Islet precursor cell (in vitro differentiated cells): ENCODE data around the gene CAPN1.

Experiments
- DNase-seq: peaks from one replicate; pipeline ENCODE4 v3.0.0-alpha.2; 2018

The CAPN1 gene

DNA sequence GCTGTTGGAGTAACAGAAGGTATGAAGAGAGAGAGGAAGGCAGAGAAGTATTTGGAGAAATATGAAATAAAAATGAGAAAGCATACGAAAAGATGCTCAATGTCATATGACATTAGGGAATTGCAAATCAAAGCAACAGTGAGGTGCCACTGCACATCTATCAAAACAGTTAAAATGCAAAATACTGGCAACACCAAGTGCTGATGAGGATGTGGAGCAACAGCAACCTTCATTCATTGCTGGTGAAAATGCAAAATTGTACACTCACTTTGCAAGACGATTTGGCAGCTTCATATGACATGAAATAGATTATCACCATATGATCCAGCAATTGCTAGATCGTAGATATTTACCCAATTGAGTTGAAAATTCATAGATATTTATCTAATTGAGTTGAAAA lies 21.1 kb upstream of the CAPN1 start:
- DNase-seq, result no peak

DNA sequence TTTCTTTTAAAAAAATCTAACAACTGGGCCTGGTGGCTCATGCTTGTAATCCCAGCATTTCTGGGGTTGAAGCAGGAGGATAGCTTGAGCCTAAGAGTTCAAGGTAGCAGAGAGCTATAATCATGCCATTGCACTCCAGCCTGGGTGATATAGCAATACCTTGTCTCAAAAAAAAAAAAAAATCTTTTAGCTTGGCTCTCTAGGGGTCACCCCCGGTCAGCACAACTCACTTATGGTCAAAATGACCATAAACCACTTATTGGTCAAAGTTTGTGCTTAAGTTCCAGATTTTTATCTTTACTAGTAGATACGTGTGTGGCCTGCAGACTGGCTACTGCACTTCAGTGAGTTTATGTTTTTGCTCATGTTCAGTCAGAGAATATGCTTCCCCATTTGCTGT lies 18.0 kb upstream of the CAPN1 start:
- DNase-seq, result no peak

DNA sequence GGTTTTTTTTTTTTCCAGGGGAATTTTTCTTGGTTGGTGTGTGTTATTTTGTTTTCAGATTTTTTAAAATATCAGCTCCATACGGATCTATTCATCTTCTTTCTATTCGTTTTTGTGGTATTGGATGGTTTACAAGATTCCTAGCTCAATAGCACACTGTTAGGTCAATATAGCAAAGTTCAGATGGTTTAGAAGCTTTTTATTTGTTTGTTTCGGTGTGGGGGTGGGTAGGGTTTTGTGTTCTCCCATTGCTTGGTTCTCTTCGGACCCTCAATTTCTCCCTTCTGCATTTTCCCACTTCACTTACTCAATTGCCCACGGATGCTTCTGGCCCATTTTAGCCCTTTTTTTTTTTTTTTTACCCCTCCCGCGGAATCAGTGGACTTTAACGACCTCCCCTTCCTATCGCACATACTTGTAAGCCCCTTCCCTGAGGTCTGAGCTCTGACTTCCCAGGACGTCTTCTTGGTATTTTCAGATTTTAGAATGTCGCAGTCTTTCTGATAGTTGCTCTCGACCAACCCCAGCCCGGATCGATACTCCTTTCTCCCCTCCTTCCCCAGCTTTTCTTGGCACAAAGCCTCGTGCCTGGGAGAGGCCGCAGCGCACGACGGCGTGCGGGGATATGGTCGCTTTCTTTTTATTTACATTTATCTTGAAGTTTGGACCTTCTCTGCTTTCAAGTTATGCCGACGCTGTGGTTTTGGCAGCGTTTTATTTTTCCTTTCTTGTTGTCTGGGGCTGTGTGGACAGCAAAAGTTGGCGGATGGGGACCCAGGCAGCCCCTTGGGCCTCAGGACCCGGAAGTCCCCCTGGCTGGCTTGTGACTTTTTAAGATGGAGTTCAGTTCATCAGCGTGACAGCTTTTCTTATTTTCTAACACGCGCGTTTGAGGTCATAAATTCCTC lies 16.1 kb upstream of the CAPN1 start:
- DNase-seq, result no peak

DNA sequence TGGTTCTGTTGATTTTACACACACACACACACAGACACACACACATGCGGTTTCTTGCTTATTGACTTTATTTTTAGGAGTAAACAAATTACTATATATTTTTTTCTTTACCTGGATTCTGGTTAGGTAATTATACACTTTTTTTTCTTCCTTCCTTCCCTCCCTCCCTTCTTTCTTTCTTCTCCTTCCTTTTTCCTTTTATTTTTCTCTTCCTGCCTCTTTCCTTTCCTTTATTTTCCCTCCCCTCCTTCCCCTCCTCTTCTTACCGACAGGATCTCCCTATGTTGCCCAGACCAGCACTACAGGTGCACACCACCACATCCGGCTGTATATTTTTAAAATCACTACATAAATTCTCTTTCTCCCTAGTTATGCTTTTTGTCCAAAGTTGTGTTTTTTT lies 14.8 kb upstream of the CAPN1 start:
- no peak for DNase-seq

DNA sequence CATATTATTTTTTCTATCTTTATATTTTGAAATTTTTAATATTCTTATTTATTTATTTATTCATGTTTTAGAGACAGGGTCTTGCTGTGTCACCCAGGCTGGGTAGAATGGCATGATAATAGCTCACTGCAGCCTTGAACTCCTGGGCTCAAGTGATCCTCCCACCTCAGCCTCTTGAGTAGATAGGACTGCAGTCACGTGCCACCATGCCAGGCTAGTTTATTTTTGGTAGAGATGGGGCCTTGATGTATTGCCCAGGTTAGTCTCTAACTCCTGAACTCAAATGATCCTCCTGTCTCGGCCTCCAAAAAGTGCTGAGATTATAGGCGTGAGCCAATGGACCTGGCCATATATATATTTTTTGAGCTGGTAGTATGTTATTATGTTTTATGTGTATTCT lies 14.1 kb upstream of the CAPN1 start:
- DNase-seq, result no peak

DNA sequence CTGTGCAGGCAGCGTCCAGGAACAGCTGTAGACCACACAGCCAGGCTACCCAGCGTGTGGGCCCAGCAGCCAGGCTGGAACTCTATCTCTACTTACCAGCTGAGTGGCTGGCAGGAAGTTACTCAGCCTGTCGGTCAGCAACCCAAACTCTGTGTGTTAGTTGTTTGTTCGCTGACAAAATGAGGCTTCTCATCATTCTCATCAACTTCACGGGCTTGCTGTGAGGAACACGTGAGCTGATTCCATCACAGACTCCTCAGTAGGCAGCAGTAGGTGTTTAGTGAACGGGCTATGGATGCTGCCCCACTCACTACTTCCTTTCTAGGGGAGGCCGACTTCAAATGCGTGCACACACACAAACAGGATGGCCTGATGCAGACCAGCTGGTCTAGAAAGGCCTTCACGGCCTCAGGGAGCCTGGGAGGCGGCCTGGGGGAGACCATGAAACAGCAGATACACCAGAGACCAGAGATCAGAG lies 12.5 kb upstream of the CAPN1 start:
- peak; percentile 61 for DNase-seq

DNA sequence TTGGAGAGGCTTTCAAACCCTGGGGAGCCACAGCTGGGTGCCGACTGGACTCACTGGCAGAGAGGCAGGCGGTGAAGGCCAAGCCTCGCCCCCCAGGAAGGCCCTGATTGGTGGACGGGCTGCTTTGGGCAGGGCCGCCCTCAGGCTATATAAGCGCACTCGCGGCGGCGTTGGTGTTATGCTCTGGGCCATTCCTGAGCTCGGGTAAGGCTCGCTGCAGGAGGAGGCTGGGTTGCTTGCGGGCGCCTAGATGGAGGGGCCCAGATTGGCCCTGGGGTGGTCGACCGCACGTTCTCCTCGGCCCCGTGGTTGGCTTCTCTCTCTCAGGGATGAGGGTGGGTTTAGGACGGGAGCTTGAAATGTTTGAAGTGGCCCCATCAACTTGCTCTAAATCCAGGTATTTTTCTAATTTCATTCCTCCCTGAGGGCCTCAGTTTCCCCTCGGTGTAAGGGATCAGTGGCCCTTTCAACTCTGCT lies 11.6 kb upstream of the CAPN1 start, which contains the start of gene SPDYC:
SPDYC (plus strand) TSS at position 176 of the 477 bp plus-strand sequence. CDS start 1,125 bp downstream, outside the sequence.
- DNase-seq, result peak; percentile 76

DNA sequence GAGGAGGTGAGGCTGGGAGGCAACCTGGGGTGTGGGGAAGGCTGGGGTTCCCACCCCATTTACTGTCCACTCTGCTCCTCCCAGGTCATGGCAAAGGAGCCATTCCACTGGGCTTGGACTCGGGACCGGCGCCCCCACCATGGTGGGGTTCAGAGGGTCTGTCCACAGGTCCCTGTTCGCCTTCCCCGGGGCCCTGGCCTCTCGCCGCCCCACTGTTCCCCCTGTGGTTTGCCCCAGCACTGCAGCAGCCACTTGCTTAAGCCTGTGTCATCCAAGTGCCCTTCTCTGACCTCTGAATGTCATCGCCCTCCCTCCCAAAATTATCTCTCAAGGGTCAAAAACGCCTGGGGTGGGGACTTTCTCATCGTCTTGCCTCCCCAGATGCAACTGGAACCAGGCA lies 9.1 kb upstream of the CAPN1 start:
- DNase-seq, result no peak

DNA sequence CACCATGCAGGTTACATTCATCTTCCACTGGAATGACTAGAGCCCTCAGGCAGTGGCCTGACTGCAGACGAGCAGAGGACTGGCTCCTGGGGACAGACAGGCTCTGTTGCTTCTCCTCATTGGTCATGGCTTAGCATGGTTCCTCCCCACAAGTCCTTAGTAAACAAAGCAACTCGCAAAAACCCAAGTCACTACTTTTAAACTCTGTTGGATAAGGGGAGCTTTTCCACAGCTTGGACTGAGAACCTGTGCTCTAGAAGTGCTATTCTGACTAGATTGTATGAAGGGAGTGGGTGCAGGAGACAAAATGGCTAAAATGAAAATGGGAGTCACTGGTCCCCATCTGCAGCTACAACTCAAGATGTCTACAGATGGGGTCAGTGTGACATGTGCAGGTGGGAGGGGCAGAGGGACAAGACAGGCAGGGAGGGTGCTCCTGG lies 7.1 kb upstream of the CAPN1 start:
- peak; percentile 91 for DNase-seq

DNA sequence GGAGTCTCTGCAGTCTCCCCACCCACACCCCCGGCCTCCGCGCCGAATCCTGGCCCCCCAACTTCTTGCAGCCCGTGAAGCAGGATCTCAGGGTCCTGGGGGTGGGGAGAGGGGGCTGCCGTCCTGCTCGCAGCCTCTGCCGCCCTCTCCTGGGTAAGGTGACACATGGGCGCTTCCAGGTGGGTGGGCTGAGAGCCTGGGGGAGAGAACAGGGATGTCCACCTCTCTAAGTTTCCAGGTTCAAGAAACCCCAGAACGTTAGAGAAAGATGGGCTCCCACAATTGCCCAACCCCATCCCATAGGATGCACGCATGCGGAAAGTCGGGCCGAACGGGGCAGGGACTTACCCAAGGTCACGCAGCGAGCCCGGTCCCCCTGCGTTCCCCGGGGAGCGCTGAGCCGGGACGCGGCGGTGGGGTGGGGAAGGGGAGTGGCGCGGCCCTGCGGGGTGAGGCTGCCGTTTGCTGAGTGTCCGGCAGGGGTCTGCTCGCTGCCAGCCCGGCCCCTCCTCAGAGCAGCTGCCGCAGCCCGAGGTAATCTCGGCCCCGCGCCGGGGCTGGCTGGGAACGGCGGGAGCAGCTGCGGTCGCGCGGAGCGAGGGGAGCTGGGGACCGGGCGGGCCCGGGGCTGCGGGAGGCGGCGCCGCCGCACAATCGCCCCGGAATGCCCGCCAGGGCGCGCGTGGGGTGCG lies 705 bp upstream of the CAPN1 start:
- DNase-seq, result peak; percentile 92

DNA sequence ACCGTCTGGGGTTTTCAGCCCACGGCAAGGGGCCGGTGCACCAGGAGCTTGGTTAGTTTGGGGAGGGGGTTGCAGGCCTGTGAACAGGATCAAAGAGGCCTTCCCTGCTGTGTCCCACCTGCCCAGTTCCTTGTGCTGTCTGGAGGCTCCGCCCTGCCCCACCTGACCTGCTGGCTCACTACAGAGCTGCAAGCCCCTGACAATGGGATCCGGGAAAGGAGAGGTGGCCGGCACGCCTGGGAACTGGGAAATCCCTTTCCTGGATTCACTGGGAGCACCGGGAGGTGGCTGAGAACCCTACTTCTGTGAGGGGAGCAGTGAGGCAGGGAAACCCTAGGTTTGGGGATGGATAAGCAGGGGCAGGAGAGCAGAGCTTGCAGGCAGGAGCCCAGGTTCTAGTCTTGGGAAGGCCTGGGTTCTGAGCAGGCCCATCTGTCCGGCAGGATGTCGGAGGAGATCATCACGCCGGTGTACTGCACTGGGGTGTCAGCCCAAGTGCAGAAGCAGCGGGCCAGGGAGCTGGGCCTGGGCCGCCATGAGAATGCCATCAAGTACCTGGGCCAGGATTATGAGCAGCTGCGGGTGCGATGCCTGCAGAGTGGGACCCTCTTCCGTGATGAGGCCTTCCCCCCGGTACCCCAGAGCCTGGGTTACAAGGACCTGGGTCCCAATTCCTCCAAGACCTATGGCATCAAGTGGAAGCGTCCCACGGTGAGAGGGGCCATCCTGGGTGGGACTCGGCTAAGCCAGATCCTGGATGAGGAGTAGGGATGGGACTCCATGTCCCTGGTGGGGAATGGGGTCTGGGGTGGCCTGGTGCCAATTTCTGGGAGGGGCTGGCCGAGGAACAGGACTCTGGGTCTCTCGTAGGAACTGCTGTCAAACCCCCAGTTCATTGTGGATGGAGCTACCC lies 786 bp downstream of the CAPN1 start:
- DNase-seq, result peak; percentile 82

DNA sequence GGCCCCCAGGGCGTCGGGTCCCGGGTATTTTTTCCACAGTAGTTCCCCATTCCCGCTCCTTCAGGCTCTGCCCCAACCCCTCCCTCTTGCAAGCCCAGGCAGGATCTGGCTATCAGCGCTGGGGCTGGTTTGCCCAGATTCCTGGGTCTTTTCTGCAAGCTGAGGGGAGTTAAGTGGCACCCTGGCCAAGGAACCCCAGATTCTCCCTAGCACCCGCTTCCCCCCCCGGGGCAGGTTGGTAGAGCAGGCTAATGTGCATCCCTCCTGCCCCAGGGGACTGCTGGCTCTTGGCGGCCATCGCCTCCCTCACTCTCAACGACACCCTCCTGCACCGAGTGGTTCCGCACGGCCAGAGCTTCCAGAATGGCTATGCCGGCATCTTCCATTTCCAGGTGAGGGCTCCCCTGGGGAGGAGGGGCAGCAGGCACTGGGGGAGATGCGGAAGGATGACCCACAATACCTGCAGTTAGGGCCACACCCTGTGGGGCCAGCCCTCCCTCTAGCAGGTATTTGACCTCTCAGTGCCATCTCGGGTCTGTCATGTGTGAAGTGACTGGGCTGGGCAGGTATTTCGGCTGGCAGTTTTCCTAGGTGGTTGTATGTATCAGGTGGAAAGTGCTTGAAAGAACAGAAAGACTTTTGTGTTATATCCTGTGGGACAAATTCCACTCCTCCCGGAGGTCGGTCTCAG lies 1.6 kb downstream of the CAPN1 start:
- DNase-seq, result no peak

DNA sequence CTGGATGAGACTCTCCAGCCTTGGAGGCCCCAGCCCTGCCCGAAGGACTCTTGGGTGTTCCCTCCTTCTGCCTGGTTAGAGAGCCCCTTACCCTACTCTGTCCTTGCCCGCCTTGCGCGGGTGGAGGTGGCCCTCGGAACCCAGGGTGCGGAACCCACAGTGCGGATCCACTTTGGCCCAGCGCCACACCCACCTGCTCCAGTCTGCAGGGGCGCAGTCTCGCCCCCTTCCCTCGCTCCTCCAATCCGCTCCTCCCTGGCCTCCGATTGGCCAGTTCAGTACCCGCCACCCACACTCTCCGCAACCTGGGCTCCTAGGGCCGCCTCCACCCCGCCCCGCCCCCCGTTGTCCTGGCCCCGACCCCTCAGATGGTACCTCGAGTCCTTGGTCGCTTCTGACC lies 2.4 kb downstream of the CAPN1 start:
- DNase-seq, result no peak

DNA sequence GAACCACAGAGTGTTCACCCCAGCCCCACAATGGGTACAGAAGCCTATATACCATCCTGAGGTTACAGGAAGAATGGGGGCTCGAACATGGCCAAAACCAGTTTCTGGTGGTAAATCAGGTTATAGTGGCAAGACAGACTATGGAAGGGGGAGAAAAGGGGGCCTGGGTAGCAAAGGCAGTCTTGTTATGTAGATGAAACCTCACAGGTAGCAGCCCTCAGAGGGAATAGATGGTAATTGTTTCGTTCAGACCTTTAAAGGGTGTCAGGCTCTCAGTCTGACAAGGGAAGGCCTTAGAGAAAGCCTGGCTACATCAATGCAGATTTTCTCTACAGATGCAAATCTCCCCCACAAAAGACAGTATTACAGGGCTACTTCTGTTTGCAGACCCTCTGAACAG lies 3.4 kb downstream of the CAPN1 start:
- no peak for DNase-seq

DNA sequence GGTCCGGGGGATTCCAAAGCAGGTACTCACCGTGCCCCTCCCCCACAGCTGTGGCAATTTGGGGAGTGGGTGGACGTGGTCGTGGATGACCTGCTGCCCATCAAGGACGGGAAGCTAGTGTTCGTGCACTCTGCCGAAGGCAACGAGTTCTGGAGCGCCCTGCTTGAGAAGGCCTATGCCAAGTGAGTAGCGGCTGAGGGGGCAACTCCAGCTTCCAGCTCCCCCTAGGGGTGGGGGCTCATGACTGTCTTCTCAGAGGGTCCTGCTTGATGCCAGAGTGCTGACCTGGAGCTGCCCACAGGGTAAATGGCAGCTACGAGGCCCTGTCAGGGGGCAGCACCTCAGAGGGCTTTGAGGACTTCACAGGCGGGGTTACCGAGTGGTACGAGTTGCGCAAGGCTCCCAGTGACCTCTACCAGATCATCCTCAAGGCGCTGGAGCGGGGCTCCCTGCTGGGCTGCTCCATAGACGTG lies 4.2 kb downstream of the CAPN1 start:
- no peak for DNase-seq

DNA sequence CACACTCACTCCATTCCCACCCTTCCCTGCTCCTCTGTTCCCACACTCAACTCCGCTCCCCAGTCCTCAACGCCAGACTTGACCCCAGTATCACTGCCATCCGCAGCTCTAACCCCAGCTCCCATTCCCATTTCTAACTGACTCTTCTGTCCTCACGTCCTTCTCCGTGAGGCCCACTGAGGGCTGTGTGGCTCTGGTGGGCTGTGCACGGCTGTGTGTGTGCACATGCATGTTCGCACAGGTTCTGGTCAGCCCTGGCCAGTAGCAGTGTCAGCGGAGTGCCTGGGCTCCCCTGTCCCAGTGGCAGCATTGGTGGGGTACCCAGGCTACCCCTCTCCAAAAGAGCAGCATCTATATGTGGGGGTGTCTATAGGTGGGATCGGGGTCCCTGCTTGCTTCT lies 5.0 kb downstream of the CAPN1 start:
- DNase-seq, result no peak

DNA sequence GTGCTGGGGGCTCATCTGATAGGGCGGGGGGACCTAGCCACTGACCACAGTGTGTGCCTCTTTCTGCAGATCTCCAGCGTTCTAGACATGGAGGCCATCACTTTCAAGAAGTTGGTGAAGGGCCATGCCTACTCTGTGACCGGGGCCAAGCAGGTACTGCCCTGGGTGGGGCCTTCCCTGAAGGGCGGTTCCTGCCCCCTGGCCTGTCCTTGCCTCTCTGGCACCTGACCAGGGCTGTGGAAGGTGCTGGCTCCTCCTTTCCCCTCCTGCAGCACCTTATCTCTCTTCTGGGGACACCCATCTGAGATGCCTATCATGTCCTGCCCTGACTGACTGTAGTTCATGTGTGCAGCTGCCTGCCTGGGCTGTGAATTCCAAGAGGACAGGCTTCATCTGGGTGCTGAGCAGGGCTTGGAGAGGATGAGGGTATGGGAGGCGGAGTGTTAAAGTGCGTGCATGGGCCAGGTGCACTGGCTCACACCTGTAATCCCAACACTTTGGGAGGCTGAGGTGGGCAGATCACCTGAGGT lies 5.5 kb downstream of the CAPN1 start:
- no peak for DNase-seq

DNA sequence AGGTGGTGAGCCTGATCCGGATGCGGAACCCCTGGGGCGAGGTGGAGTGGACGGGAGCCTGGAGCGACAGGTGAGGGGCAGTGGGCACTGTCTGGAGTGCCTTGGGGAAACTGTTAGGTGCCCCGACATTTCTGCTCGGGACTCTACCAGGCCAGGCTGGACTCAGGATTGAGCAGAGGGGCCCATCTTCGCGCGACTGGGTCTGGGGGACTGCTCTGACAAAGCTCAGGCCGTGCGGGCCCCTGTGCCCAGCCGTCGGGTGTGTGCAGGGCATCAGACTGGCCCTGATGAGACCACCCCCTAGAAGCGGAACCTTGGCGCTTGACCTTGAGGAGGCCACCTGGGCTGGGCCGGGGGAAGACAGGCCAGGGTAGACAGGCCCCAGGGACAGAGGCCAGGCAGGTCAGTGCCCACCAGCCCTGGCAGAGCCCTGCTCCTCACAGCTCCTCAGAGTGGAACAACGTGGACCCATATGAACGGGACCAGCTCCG lies 6.3 kb downstream of the CAPN1 start:
- DNase-seq, result no peak

DNA sequence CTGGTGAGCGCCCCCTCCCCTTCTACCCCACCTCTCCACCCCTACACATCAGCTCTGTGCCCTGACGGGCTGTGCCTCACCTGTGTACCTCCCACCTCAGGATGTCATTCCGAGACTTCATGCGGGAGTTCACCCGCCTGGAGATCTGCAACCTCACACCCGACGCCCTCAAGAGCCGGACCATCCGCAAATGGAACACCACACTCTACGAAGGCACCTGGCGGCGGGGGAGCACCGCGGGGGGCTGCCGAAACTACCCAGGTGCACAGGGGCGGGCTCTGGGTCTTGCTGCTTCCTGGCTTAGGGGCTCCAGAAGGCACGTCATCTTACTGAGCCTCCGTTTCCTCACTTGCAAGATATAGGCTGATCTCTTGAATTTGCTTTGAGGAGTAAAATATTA lies 6.8 kb downstream of the CAPN1 start:
- no peak for DNase-seq

DNA sequence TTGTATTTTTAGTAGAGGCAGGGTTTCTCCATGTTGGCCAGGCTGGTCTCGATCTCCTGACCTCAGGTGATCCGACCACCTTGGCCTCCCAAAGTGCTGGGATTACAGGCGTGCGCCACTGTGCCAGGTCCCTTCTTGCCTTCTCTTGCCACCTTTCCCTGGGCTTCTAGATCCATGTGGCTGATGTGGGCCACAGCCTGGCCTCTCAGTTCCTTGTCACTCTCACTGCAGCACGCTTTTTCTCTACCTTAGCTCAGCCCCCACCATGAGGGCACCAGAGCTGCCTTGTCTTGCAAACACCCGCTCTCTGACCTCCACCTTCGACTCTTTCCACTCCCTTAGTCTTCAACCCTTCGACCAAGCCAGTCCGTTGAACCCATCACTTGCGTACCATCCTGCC lies 7.5 kb downstream of the CAPN1 start:
- no peak for DNase-seq

DNA sequence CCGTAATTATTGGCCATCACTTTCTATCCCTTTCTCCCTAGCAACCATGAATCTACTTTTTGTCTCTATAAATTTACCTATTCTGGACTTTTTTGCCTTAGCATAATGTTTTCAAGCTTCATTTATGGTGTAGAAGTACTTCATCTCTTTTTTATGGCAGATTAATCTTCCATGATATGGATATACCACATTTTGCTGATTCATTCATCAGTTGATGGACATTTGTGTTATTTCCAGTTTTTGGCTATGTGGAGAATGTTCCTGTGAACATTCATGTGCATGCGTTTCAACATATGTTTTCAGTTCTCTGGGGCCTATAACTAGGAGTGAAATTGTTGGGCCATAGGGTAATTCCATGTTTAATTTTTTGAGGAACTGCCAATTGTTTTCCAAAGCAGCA lies 12.8 kb downstream of the CAPN1 start:
- DNase-seq, result no peak

DNA sequence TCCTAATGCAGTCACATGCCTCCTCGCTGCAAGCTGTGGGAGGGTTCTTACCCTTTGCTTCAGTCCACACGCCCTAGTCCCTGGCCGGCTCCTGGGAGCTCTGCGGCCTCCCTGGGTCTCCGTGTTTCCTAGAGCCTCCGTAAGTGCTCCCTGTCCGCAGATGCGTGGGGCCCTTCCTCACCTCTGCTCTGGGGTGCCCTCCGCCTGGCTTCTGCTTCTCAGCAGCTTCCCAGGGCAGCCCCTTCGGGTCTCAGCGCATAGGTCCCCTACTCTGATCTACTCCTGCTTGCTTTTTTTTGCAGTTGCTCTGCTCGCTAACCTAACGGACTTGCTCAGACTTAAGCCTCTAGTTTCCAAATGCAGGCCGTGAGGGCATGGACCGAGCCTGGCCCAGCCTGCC lies 22.4 kb downstream of the CAPN1 start:
- DNase-seq, result peak; percentile 51
